HG03095 (cell line): ENCODE measurements around the gene CASP7.
A peak's percentile ranks its signal among the peaks of the same experiment; 100 is the strongest.

ENCODE experiments used
- ATAC-seq: cut with Tn5 transposase; IDR thresholded peaks from one replicate; pipeline ENCODE4 v1.9.1; 2021; ENCODE audit warnings: moderate library complexity; ENCODE audit not compliant: unreplicated experiment

CASP7 gene

GRCh38 chr10:113665806-113666354 lies 13.8 kb upstream of the CASP7 start:
- ATAC-seq: no peak

GRCh38 chr10:113666682-113667252 lies 12.9 kb upstream of the CASP7 start:
- ATAC-seq: peak; percentile 77

- ATAC-seq: peak; percentile 13
Observed at GRCh38 chr10:113680190-113681111, 739 bp downstream of the CASP7 start.

- ATAC-seq: peak; percentile 55
Observed at GRCh38 chr10:113681533-113682470, 2.1 kb downstream of the CASP7 start.

- no peak for ATAC-seq
Observed at GRCh38 chr10:113683300-113683699, 3.6 kb downstream of the CASP7 start.

GRCh38 chr10:113686028-113686427 lies 6.3 kb downstream of the CASP7 start:
- no peak for ATAC-seq

- no peak for ATAC-seq
Observed at GRCh38 chr10:113687037-113687436, 7.3 kb downstream of the CASP7 start.

- ATAC-seq: no peak
Observed at GRCh38 chr10:113689057-113689456, 9.3 kb downstream of the CASP7 start.

- no peak for ATAC-seq
Observed at GRCh38 chr10:113689574-113689973, 9.9 kb downstream of the CASP7 start.

GRCh38 chr10:113690749-113691148 lies 11.0 kb downstream of the CASP7 start:
- no peak for ATAC-seq

- ATAC-seq: no peak
Observed at GRCh38 chr10:113691381-113691780, 11.7 kb downstream of the CASP7 start.

GRCh38 chr10:113692271-113692670 lies 12.6 kb downstream of the CASP7 start:
- ATAC-seq: no peak

GRCh38 chr10:113693348-113693747 lies 13.6 kb downstream of the CASP7 start:
- ATAC-seq: no peak

- ATAC-seq: no peak
Observed at GRCh38 chr10:113695691-113696090, 16.0 kb downstream of the CASP7 start.

GRCh38 chr10:113697595-113697994 lies 17.9 kb downstream of the CASP7 start:
- ATAC-seq: no peak

- ATAC-seq: no peak
Observed at GRCh38 chr10:113704637-113705343, 25.1 kb downstream of the CASP7 start.

GRCh38 chr10:113705344-113705652 lies 25.6 kb downstream of the CASP7 start:
- ATAC-seq: no peak

- ATAC-seq: no peak
Observed at GRCh38 chr10:113706623-113707022, 26.9 kb downstream of the CASP7 start.

GRCh38 chr10:113708640-113709039 lies 28.9 kb downstream of the CASP7 start:
- no peak for ATAC-seq

- ATAC-seq: no peak
Observed at GRCh38 chr10:113709221-113709838, 29.6 kb downstream of the CASP7 start.
